ENCODE measurements around the gene MCF2. TPM values are rescaled to one million over a fixed set of nuclear protein-coding genes. Genes with fewer than 3 reads are reported as not detected.

Gene MCF2
- total and polyA plus RNA-seq, 2 of the 13 experiments (the other 11 are each of a cell fraction or from before 2014, with no cell fraction given): 0.07 TPM; not detected in 1

DNA sequence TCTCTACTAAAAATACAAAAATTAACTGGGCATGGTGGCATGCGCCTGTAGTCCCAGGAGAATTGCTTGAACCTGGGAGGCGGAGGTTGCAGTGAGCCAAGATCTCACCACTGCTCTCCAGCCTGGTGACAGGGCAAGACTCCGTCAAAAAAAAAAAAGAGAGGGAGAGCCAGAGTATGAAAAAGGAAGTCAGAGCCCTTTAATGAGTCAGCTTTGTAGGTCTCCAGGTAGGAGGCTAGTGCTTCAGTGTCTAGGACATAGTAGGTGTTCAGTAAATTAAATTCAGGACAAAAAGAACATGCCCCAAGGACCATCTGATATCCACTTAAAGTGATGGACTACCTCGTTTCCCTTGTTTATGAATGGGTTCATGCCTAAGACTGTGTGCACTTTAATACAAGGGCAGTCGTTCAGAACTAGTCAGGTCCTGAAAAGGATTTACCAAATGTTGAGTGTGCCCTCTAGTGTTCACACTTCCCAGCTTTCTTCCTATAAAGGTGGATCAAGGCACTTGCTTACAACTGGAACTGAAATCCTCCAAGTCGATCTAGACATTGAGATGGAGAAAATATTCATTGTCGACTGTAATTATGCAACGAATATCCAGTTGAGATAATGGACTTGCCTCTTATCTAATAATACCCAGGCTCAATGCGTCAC is 148.5 kb downstream of the MCF2 start:
- no peak for TF ChIP-seq HNRNPK (IDR thresholded peaks at IDR 0.05; ENCODE audit: low read depth, low read length, poor library complexity, severe bottlenecking)
- TF ChIP-seq XRCC5 (optimal IDR thresholded peaks at IDR 0.05; ENCODE audit: low read length): no peak
- peak; percentile 71 for TF ChIP-seq STAG1 (CRISPR knock-in tag; IDR thresholded peaks at IDR 0.05)
- no peak for TF ChIP-seq ATF7 (IDR thresholded peaks at IDR 0.05)
- TF ChIP-seq ATF7 (CRISPR knock-in tag; IDR thresholded peaks at IDR 0.05): no peak
- TF ChIP-seq, protein P1, sequence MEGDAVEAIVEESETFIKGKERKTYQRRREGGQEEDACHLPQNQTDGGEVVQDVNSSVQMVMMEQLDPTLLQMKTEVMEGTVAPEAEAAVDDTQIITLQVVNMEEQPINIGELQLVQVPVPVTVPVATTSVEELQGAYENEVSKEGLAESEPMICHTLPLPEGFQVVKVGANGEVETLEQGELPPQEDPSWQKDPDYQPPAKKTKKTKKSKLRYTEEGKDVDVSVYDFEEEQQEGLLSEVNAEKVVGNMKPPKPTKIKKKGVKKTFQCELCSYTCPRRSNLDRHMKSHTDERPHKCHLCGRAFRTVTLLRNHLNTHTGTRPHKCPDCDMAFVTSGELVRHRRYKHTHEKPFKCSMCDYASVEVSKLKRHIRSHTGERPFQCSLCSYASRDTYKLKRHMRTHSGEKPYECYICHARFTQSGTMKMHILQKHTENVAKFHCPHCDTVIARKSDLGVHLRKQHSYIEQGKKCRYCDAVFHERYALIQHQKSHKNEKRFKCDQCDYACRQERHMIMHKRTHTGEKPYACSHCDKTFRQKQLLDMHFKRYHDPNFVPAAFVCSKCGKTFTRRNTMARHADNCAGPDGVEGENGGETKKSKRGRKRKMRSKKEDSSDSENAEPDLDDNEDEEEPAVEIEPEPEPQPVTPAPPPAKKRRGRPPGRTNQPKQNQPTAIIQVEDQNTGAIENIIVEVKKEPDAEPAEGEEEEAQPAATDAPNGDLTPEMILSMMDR (CRISPR knock-in tag; IDR thresholded peaks at IDR 0.05): peak; percentile 58
- no peak for TF ChIP-seq ZBTB39 (CRISPR knock-in tag; IDR thresholded peaks at IDR 0.05)
- TF ChIP-seq RBM22 (optimal IDR thresholded peaks at IDR 0.05; ENCODE audit: low read length): no peak
- TF ChIP-seq NFIC (IDR thresholded peaks at IDR 0.05; ENCODE audit: low read length): no peak
- TF ChIP-seq SMC3 (IDR thresholded peaks at IDR 0.05; ENCODE audit: low read length): peak; percentile 7; the same call in 1 of the 2 replicates
- no peak for TF ChIP-seq ZNF276 (CRISPR knock-in tag; IDR thresholded peaks at IDR 0.05; ENCODE audit: low read depth)
- no peaks in the 10 kb centered on the region for H3K79me2 ChIP-seq (ENCODE audit: insufficient read depth, low read length)
- no peaks in the 10 kb centered on the region for H3K9me3 ChIP-seq (ENCODE audit: low read length)
- ChIA-PET CTCF (ENCODE audit: low intra/inter-chr PET ratio, low total read pairs) (interaction anchor here (1.5 to 2.1 kb wide), 2 partner anchors 433 to 784 kb away, joined by 3 to 7 read pairs; no protein-coding TSS in a partner anchor), POLR2A (no interaction called here)
- H3K36me3 ChIP-seq (replicated peaks in 1 of 2; ENCODE audit: control insufficient read depth in 1 of 2, insufficient read depth in 2 of 2, low read length in 2 of 2): no peaks in the 10 kb centered on the region
- H3K27me3 ChIP-seq (ENCODE audit: control insufficient read depth in 1 of 2, insufficient read depth in 2 of 2, low read length in 2 of 2): no peaks in the 10 kb centered on the region
- intact Hi-C loops (cut with micrococcal nuclease; ENCODE audit: unreplicated experiment): loop anchor here (1.0 kb wide), 1 partner anchor 433 kb away; no protein-coding TSS in a partner anchor
- no peaks in the 10 kb centered on the region for H3K4me1 ChIP-seq (ENCODE audit: insufficient read depth, low read length)
- DNase-seq (ENCODE audit: low spot score): peak; percentile 36
- no peaks in the 10 kb centered on the region for H4K20me1 ChIP-seq (ENCODE audit: insufficient read depth, low read length)
- peak; percentile 71 for ATAC-seq
- WGBS (ENCODE audit: low lambda C conversion rate): 39% methylated on average over 7 of the region's 9 CpGs
- peak; percentile 72 for FAIRE-seq
- H3K4me2 ChIP-seq (ENCODE audit: low read depth, low read length): no peak overlapping the region
- no peak overlapping the region for H3K27ac ChIP-seq (ENCODE audit: extremely low read length, insufficient read depth, low read length)
- BruUV-seq (replicated peaks): no TSS peak
- in situ Hi-C loops (cut with HindIII; ENCODE audit: extremely low pct_ligation_motif_present, low pct_unique_long_range_greater_than_20kb): loop anchor here (10.0 kb wide), 1 partner anchor 785 kb away; no protein-coding TSS in a partner anchor
- no peak overlapping the region for H2AFZ ChIP-seq (ENCODE audit: low read length)
- no peak overlapping the region for H3K4me3 ChIP-seq (replicated peaks in 1 of 3; ENCODE audit: insufficient read depth in 1 of 3, low read depth in 2 of 3, low read length in 3 of 3)
- no peak overlapping the region for H3K9ac ChIP-seq (ENCODE audit: insufficient read depth, low read depth, low read length)

All from HepG2 (cell line).